H1 (cell line): ENCODE results near the gene GBE1. TPM values are rescaled to one million over a fixed set of nuclear protein-coding genes. Genes with fewer than 3 reads are reported as not detected.

Source experiments
- CTCF ChIA-PET: fragments of 300-600 bp; sonication (Branson Sonifier 250); formaldehyde crosslinking; loops from one replicate; lab custom pipeline; 2021; ENCODE audit not compliant: partially characterized antibody; lab: Charles Lee
- POLR2A ChIA-PET: fragments of 300-600 bp; sonication (Branson Sonifier 250); formaldehyde crosslinking; loops from one replicate; lab custom pipeline; 2021; ENCODE audit warnings: inconsistent platforms; ENCODE audit not compliant: partially characterized antibody; lab: Charles Lee
- DNase-seq, 2 experiments: peaks; one replicate each; pipeline versions ENCODE4 v3.0.0 to v3.0.0-alpha.2; 2010 to 2022; ENCODE audit warnings: low spot score in 2 of 2, low read depth in 1 of 2, mixed read lengths in 1 of 2
- FAIRE-seq: peaks from 2 replicates; lab custom pipeline; 2011; peaks lifted over from hg19 to GRCh38; lab: Jason Lieb, UNC
- H2AFZ ChIP-seq: 2 replicates; pipeline ENCODE4 v1.8.1; 2012; ENCODE audit warnings: low read length, inconsistent platforms
- H2AK5ac ChIP-seq: 2 replicates; pipeline ENCODE4 v1.6.1; 2013; ENCODE audit warnings: low read depth, low read length
- H2BK120ac ChIP-seq: replicated peaks from 2 replicates; pipeline ENCODE3; 2013; ENCODE audit warnings: low read depth, low read length, inconsistent platforms
- H2BK12ac ChIP-seq: 2 replicates; pipeline ENCODE4 v1.6.1; 2013; ENCODE audit warnings: low read depth, low read length
- H2BK15ac ChIP-seq: 2 replicates; pipeline ENCODE4 v1.6.1; 2013; ENCODE audit warnings: low read length
- H2BK20ac ChIP-seq: 2 replicates; pipeline ENCODE4 v1.6.1; 2013; ENCODE audit warnings: low read length
- H2BK5ac ChIP-seq: 2 replicates; pipeline ENCODE4 v1.6.1; 2013; ENCODE audit warnings: low read depth, low read length
- H3K14ac ChIP-seq: 2 replicates; pipeline ENCODE4 v1.6.1; 2013; ENCODE audit warnings: inconsistent platforms; ENCODE audit not compliant: insufficient read length
- H3K18ac ChIP-seq: 2 replicates; pipeline ENCODE4 v1.6.1; 2013; ENCODE audit warnings: low read length; ENCODE audit errors: extremely low read depth
- H3K23ac ChIP-seq: 2 replicates; pipeline ENCODE4 v1.6.1; 2013; ENCODE audit warnings: inconsistent platforms; ENCODE audit not compliant: insufficient read length
- H3K23me2 ChIP-seq: 2 replicates; pipeline ENCODE4 v1.6.1; 2013; ENCODE audit warnings: low read depth, low read length
- H3K27ac ChIP-seq: 2 replicates; pipeline ENCODE4 v1.6.1; 2011; ENCODE audit warnings: low read depth, low read length, inconsistent platforms
- H3K27me3 ChIP-seq, 4 experiments: replicated peaks in 1 of 4; 1 replicate in 1 of 4; 2 replicates in 3 of 4; pipeline versions ENCODE4 v1.6.1 to v1.8.1; 2011 to 2013; ENCODE audit warnings: low read length in 3 of 4, mild to moderate bottlenecking in 3 of 4, inconsistent platforms in 2 of 4, mixed read lengths in 2 of 4, moderate library complexity in 1 of 4; ENCODE audit not compliant: control insufficient read depth in 3 of 4, insufficient read depth in 3 of 4; ENCODE audit errors: extremely low read depth in 1 of 4
- H3K36me3 ChIP-seq, 4 experiments: 2 replicates each; pipeline versions ENCODE4 v1.6.1 to v1.8.1; 2011 to 2013; ENCODE audit warnings: mild to moderate bottlenecking in 4 of 4, low read length in 3 of 4, moderate library complexity in 2 of 4, control low read depth in 1 of 4, inconsistent platforms in 1 of 4; ENCODE audit not compliant: insufficient read depth in 4 of 4, control insufficient read depth in 2 of 4
- H3K4ac ChIP-seq: replicated peaks from 2 replicates; pipeline ENCODE3; 2013; ENCODE audit warnings: low read length, low read depth, mixed read lengths, inconsistent platforms; ENCODE audit not compliant: insufficient read length
- H3K4me1 ChIP-seq, 4 experiments: replicated peaks in 1 of 4; 1 replicate in 1 of 4; 2 replicates in 3 of 4; pipeline versions ENCODE4 v1.6.1 to v1.8.1; 2011 to 2013; ENCODE audit warnings: low read length in 3 of 4, inconsistent platforms in 2 of 4, mixed read lengths in 1 of 4; ENCODE audit not compliant: insufficient read depth in 4 of 4, control insufficient read depth in 3 of 4
- H3K4me2 ChIP-seq, 2 experiments: 2 replicates each; pipeline versions ENCODE4 v1.6.1 to v1.8.1; 2011 to 2013; ENCODE audit warnings: low read depth in 2 of 2, low read length in 2 of 2, control low read depth in 1 of 2, inconsistent platforms in 1 of 2, mild to moderate bottlenecking in 1 of 2; ENCODE audit not compliant: insufficient read depth in 1 of 2
- H3K4me3 ChIP-seq, 4 experiments: fragments of 200-600, 300-600 bp in 1 of 4; sonication (generic), shearing (Covaris generic), sonication (Bioruptor Twin) in 1 of 4; 2 replicates each; pipeline versions ENCODE4 v1.5.1 to v1.8.1; 2011 to 2016; ENCODE audit warnings: low read length in 4 of 4, low read depth in 3 of 4, control low read depth in 2 of 4, inconsistent platforms in 2 of 4, mild to moderate bottlenecking in 2 of 4, mixed read lengths in 1 of 4, moderate library complexity in 1 of 4; ENCODE audit not compliant: insufficient read depth in 2 of 4; ENCODE audit errors: extremely low read depth in 1 of 4
- H3K56ac ChIP-seq: replicated peaks from 2 replicates; pipeline ENCODE3; 2013; ENCODE audit warnings: low read depth, mild to moderate bottlenecking, mixed read lengths, low read length, inconsistent platforms; ENCODE audit not compliant: insufficient read length
- H3K79me1 ChIP-seq: 2 replicates; pipeline ENCODE4 v1.6.1; 2013; ENCODE audit warnings: low read depth, low read length, control low read depth
- H3K79me2 ChIP-seq, 2 experiments: 2 replicates each; pipeline versions ENCODE4 v1.6.1 to v1.8.1; 2012 to 2013; ENCODE audit warnings: low read length in 2 of 2, mild to moderate bottlenecking in 2 of 2, inconsistent platforms in 1 of 2; ENCODE audit not compliant: insufficient read depth in 2 of 2, control insufficient read depth in 1 of 2
- H3K9ac ChIP-seq, 4 experiments: replicated peaks in 1 of 4; 1 replicate in 1 of 4; 2 replicates in 3 of 4; pipeline versions ENCODE4 v1.6.1 to v1.8.1; 2011 to 2013; ENCODE audit warnings: low read depth in 3 of 4, low read length in 3 of 4, control low read depth in 2 of 4, mild to moderate bottlenecking in 2 of 4, moderate library complexity in 2 of 4, inconsistent platforms in 1 of 4; ENCODE audit errors: extremely low read depth in 1 of 4
- H3K9me3 ChIP-seq, 2 experiments: 2 replicates each; pipeline versions ENCODE4 v1.6.1 to v1.8.1; 2012 to 2013; ENCODE audit warnings: mild to moderate bottlenecking in 2 of 2, moderate library complexity in 2 of 2, control low read depth in 1 of 2, inconsistent platforms in 1 of 2, low read depth in 1 of 2, low read length in 1 of 2, mixed read lengths in 1 of 2; ENCODE audit not compliant: insufficient read depth in 2 of 2
- H4K20me1 ChIP-seq, 2 experiments: replicated peaks in 1 of 2; 2 replicates each; pipeline versions ENCODE3 to v1.8.1; 2011 to 2013; ENCODE audit warnings: inconsistent platforms in 2 of 2, low read length in 2 of 2, mild to moderate bottlenecking in 1 of 2; ENCODE audit not compliant: insufficient read depth in 2 of 2, control insufficient read depth in 1 of 2
- H4K5ac ChIP-seq: 2 replicates; pipeline ENCODE4 v1.6.1; 2013; ENCODE audit warnings: low read length, low read depth, mixed read lengths, inconsistent platforms; ENCODE audit not compliant: insufficient read length
- H4K8ac ChIP-seq: 2 replicates; pipeline ENCODE4 v1.8.0; 2013; ENCODE audit warnings: mild to moderate bottlenecking, moderate library complexity, low read length, inconsistent platforms; ENCODE audit not compliant: insufficient read depth; ENCODE audit errors: extremely low read depth
- H4K91ac ChIP-seq: replicated peaks from 2 replicates; pipeline ENCODE3; 2013; ENCODE audit warnings: low read length, mixed read lengths, inconsistent platforms; ENCODE audit not compliant: insufficient read length
- BRCA1 ChIP-seq: IDR thresholded peaks from 2 replicates; pipeline ENCODE4 v1.6.1; 2012; ENCODE audit warnings: low read depth, low read length, improper control_type of control experiment
- KDM4A ChIP-seq: IDR thresholded peaks from one replicate; pipeline ENCODE4 v1.7.1; 2012; ENCODE audit warnings: low read depth, mild to moderate bottlenecking, moderate library complexity, low read length, inconsistent platforms; ENCODE audit not compliant: severe bottlenecking
- MAFK ChIP-seq: IDR thresholded peaks from 2 replicates; pipeline ENCODE4 v1.6.1; 2012; ENCODE audit warnings: low read depth, mild to moderate bottlenecking, improper control_type of control experiment, low read length
- SIX5 ChIP-seq: IDR thresholded peaks from 2 replicates; pipeline ENCODE4 v1.6.1; 2011; ENCODE audit warnings: mild to moderate bottlenecking, low read depth, low read length
- SP1 ChIP-seq: IDR thresholded peaks from 2 replicates; pipeline ENCODE4 v1.6.1; 2011; ENCODE audit warnings: low read depth, low read length
- SP2 ChIP-seq: IDR thresholded peaks from 2 replicates; pipeline ENCODE4 v1.6.1; 2012; ENCODE audit warnings: mild to moderate bottlenecking, low read length, inconsistent platforms
- TAF1 ChIP-seq: IDR thresholded peaks from 2 replicates; pipeline ENCODE4 v1.6.1; 2011; ENCODE audit warnings: mild to moderate bottlenecking, low read depth, low read length
- TAF7 ChIP-seq: optimal IDR thresholded peaks from 2 replicates; pipeline ENCODE3; 2011; ENCODE audit warnings: low read depth, mild to moderate bottlenecking, inconsistent platforms, low read length, moderate library complexity, borderline replicate concordance
- TEAD4 ChIP-seq: IDR thresholded peaks from 2 replicates; pipeline ENCODE4 v1.6.1; 2012; ENCODE audit warnings: low read depth, low read length, inconsistent platforms, mixed read lengths
- WGBS, 2 experiments: shearing (Covaris generic) in 1 of 2; methylation state at CpG; one replicate each; pipeline versions ENCODE4 v1.1.6 to v1.1.7; 2013 to 2015; ENCODE audit warnings: low lambda C conversion rate in 2 of 2, mixed read lengths in 2 of 2, inconsistent platforms in 1 of 2, low coverage in 1 of 2, missing lambda C conversion rate in 1 of 2; ENCODE audit not compliant: insufficient replicate concordance in 2 of 2, insufficient coverage in 1 of 2, insufficient read length in 1 of 2; ENCODE audit errors: extremely low coverage in 1 of 2, missing lambda C conversion rate in 1 of 2; 5-methylcytosine and 5-hydroxymethylcytosine counted together
- polyA plus RNA-seq, 7 experiments: library from polyadenylated mRNA; depleted of rRNA in 3 of 7; stranded (reverse) in 5 of 7; unstranded in 2 of 7; fragments of >200 nt in 5 of 7; fragments of 200-250 nt in 2 of 7; gene quantifications; 1 replicate in 5 of 7; 2 replicates in 1 of 7; 4 replicates in 1 of 7; pipeline versions ENCODE4 v1.2.1 to v1.2.3, GENCODE V29; 2011 to 2013; ENCODE audit warnings: missing spikeins in 2 of 7, mixed read lengths in 2 of 7
- total RNA-seq: library from RNA; stranded (reverse); fragmentation: NEBNext Ultra II Directional; extraction: Animal tissue kit (Norgen Biotek cat#: 25700); gene quantifications from 2 replicates; pipeline ENCODE4 v1.2.1, GENCODE V29; 2021
- TF ChIP-seq, protein P1 (sequence below): IDR thresholded peaks from 2 replicates; pipeline ENCODE4 v1.6.1; 2012; ENCODE audit warnings: inconsistent platforms

The GBE1 gene
- total and polyA plus RNA-seq, 2 of the 8 experiments (the other 6 are each of a cell fraction or from before 2014, with no cell fraction given), result 3.3 to 7.3 TPM

DNA sequence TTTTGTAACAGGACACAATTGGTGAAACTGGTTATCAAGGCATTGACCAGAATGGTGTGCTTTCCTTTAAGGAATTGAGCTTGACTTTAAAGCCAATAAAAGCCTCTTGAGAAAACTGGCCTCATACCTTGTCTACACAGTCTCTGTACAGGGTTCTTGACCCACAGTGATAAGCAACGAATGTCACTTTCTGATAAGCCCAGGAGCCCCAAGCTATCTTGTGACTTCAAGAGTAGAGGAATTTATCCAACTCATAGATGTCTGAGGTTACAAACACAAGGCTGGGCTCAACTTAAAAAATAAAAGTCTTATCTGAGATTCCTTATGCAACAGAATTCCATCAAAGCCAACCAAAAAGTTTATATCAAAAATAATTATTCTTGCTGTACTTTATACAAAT lies 212.1 kb downstream of the GBE1 start:
- Histone ChIP-seq H2BK5ac (no peak overlapping the region), H3K27ac (no peak overlapping the region), H2AK5ac (no peak overlapping the region), H2BK20ac (no peak overlapping the region), H3K79me2 (no peaks in the 10 kb centered on the region), H3K23me2 (no peaks in the 10 kb centered on the region; the same call in 1 of the 2 replicates), H2BK12ac (no peak overlapping the region), H3K18ac (no peak overlapping the region), H4K20me1 (peaks cover 0 to 1% of the 10 kb centered on the region in 2 experiments), H3K36me3 (no peaks in the 10 kb centered on the region), H2BK15ac (no peak overlapping the region), H3K14ac (no peak overlapping the region), H3K4me1 (no peaks in the 10 kb centered on the region), H3K9me3 (peaks cover 10 to 14% of the 10 kb centered on the region in 2 experiments; a peak in 3 of 4 replicates), H3K4ac (no peak overlapping the region), H3K23ac (no peak overlapping the region), H3K4me3 (no peak overlapping the region), H4K8ac (no peak overlapping the region), H4K5ac (no peak overlapping the region), H4K91ac (no peak overlapping the region), H3K9ac (no peak overlapping the region), H3K27me3 (no peaks in the 10 kb centered on the region), H3K4me2 (no peak overlapping the region), H2AFZ (no peak overlapping the region), H3K79me1 (no peaks in the 10 kb centered on the region), H2BK120ac (no peak overlapping the region), H3K56ac (no peak overlapping the region)
- POLR2A ChIA-PET, result no interaction called here
- CTCF ChIA-PET, result no interaction called here
- FAIRE-seq (no peak), DNase-seq (no peak)
- WGBS, 2 experiments, result 88% methylated on average over 1 of the region's 1 CpG; no CpG with 5 or more reads in 1 of the 2 experiments
- TF ChIP-seq SP2, result no peak
- no peak for TF ChIP-seq SIX5
- no peak for TF ChIP-seq MAFK
- TF ChIP-seq SP1, result no peak
- TF ChIP-seq TEAD4, result no peak
- TF ChIP-seq TAF7, result no peak
- no peak for TF ChIP-seq TAF1
- no peak for TF ChIP-seq KDM4A
- no peak for TF ChIP-seq BRCA1
- TF ChIP-seq, protein P1, sequence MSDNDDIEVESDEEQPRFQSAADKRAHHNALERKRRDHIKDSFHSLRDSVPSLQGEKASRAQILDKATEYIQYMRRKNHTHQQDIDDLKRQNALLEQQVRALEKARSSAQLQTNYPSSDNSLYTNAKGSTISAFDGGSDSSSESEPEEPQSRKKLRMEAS, result no peak
